HepG2 (cell line): Measurements from ENCODE around the gene CPLX3. TPM values are rescaled to one million over a fixed set of nuclear protein-coding genes. Genes with fewer than 3 reads are reported as not detected.
"Not testable (repeated sequence)": the region's sequence is repeated elsewhere in the genome, so short reads cannot be mapped to it uniquely, and the experiment has no call there.

Experiments
- ATAC-seq: fragments of 200-7000 bp; cut with Tn5 transposase; 3 replicates; pipeline ENCODE4 v1.9.1; 2020; ENCODE audit warnings: mild to moderate bottlenecking, moderate library complexity
- BruUV-seq: library from RNA; stranded (reverse); fragments of 400-500 nt; replicated peaks from 2 replicates; lab custom pipeline; 2021; lab: Mats Ljungman, UMichigan
- CTCF ChIA-PET: fragments of 300-600 bp; formaldehyde crosslinking; extraction: SDS; loops from one replicate; lab custom pipeline; 2021; ENCODE audit warnings: low total read pairs, inconsistent platforms, low intra/inter-chr PET ratio; lab: Yijun Ruan, JAX
- POLR2A ChIA-PET: fragments of 350-600 bp; sonication (Branson Sonifier 250); formaldehyde crosslinking; loops from one replicate; lab custom pipeline; 2020; ENCODE audit warnings: antibody characterized with exemption, inconsistent platforms; lab: Yijun Ruan, JAX
- DNase-seq: peaks from one replicate; pipeline ENCODE4 v3.0.0-alpha.2; 2015; ENCODE audit warnings: low spot score
- FAIRE-seq: peaks from 3 replicates; lab custom pipeline; 2011; peaks lifted over from hg19 to GRCh38; lab: Jason Lieb, UNC
- H2AFZ ChIP-seq: one replicate; pipeline ENCODE4 v1.6.1; 2011; ENCODE audit warnings: low read length, inconsistent platforms
- H3K27ac ChIP-seq: fragments of 300-600 bp; 3 replicates; pipeline ENCODE4 v1.8.0; 2011; ENCODE audit warnings: mixed run types, mild to moderate bottlenecking, mixed read lengths, low read length, inconsistent platforms; ENCODE audit not compliant: insufficient read depth; ENCODE audit errors: extremely low read length
- H3K27me3 ChIP-seq, 2 experiments: fragments of 200-600 bp in 1 of 2; 2 replicates in 1 of 2; 3 replicates in 1 of 2; pipeline versions ENCODE4 v1.6.0 to v1.8.0; 2011; ENCODE audit warnings: low read length in 2 of 2, mild to moderate bottlenecking in 2 of 2, moderate library complexity in 2 of 2, inconsistent platforms in 1 of 2; ENCODE audit not compliant: insufficient read depth in 2 of 2, control insufficient read depth in 1 of 2
- H3K36me3 ChIP-seq, 2 experiments: fragments of 200-600 bp in 1 of 2; replicated peaks in 1 of 2; 2 replicates in 1 of 2; 3 replicates in 1 of 2; pipeline versions ENCODE4 v1.5.1 to v1.8.0; 2011; ENCODE audit warnings: low read length in 2 of 2, inconsistent platforms in 1 of 2; ENCODE audit not compliant: insufficient read depth in 2 of 2, control insufficient read depth in 1 of 2
- H3K4me1 ChIP-seq: 2 replicates; pipeline ENCODE4 v1.5.1; 2012; ENCODE audit warnings: low read length, inconsistent platforms; ENCODE audit not compliant: insufficient read depth
- H3K4me2 ChIP-seq: 2 replicates; pipeline ENCODE4 v1.6.0; 2011; ENCODE audit warnings: low read depth, low read length, inconsistent platforms
- H3K4me3 ChIP-seq, 3 experiments: fragments of 200-600 bp in 1 of 3; sonication (generic), shearing (Covaris generic) in 1 of 3; replicated peaks in 1 of 3; 2 replicates each; pipeline ENCODE4 v1.5.1; 2011 to 2016; ENCODE audit warnings: low read length in 3 of 3, inconsistent platforms in 2 of 3, low read depth in 2 of 3, mild to moderate bottlenecking in 2 of 3, control low read depth in 1 of 3, mixed read lengths in 1 of 3; ENCODE audit not compliant: insufficient read depth in 1 of 3
- H3K79me2 ChIP-seq: one replicate; pipeline ENCODE4 v1.6.1; 2011; ENCODE audit warnings: low read length, inconsistent platforms; ENCODE audit not compliant: insufficient read depth
- H3K9ac ChIP-seq: 2 replicates; pipeline ENCODE4 v1.6.0; 2011; ENCODE audit warnings: mild to moderate bottlenecking, low read depth, low read length, inconsistent platforms; ENCODE audit not compliant: insufficient read depth
- H3K9me3 ChIP-seq: 2 replicates; pipeline ENCODE4 v1.5.1; 2012; ENCODE audit warnings: mild to moderate bottlenecking, low read length
- H4K20me1 ChIP-seq: 2 replicates; pipeline ENCODE4 v1.6.0; 2011; ENCODE audit warnings: inconsistent platforms, mild to moderate bottlenecking, low read length, moderate library complexity; ENCODE audit not compliant: insufficient read depth
- JUNB ChIP-seq: sonication (generic); formaldehyde crosslinking; IDR thresholded peaks from 2 replicates; pipeline ENCODE4 v1.8.0; 2022; ENCODE audit warnings: missing genetic modification reagents, mild to moderate bottlenecking, borderline replicate concordance
- TFE3 ChIP-seq: IDR thresholded peaks from 2 replicates; pipeline ENCODE4 v1.6.1; 2016
- ZEB1 ChIP-seq: IDR thresholded peaks from 2 replicates; pipeline ENCODE4 v1.6.1; 2012; ENCODE audit warnings: mild to moderate bottlenecking, low read depth, inconsistent platforms; ENCODE audit not compliant: insufficient replicate concordance
- ZFYVE20 ChIP-seq: sonication (generic); formaldehyde crosslinking; IDR thresholded peaks from 2 replicates; pipeline ENCODE4 v1.8.0; 2023; ENCODE audit warnings: low read depth, mild to moderate bottlenecking, moderate library complexity, missing genetic modification reagents, borderline replicate concordance
- ZNF124 ChIP-seq: sonication (generic); formaldehyde crosslinking; IDR thresholded peaks from 2 replicates; pipeline ENCODE4 v1.4.0; 2020; ENCODE audit warnings: missing genetic modification reagents
- ZNF230 ChIP-seq: sonication (generic); formaldehyde crosslinking; IDR thresholded peaks from 2 replicates; pipeline ENCODE4 v1.4.0; 2020; ENCODE audit warnings: mild to moderate bottlenecking, missing genetic modification reagents
- WGBS: methylation state at CpG from one replicate; pipeline ENCODE4 v1.1.6; 2017; ENCODE audit warnings: low lambda C conversion rate; 5-methylcytosine and 5-hydroxymethylcytosine counted together
- in situ Hi-C: cut with HindIII; loops from 2 replicates; pipeline ENCODE4 v1.10.0; 2017; ENCODE audit warnings: low pct_unique_long_range_greater_than_20kb; ENCODE audit not compliant: extremely low pct_ligation_motif_present
- intact Hi-C: fragments of 100-400 bp; cut with micrococcal nuclease; formaldehyde crosslinking; loops from one replicate; pipeline ENCODE4 v1.10.0; 2022; ENCODE audit not compliant: unreplicated experiment
- polyA plus RNA-seq, 8 experiments: library from polyadenylated mRNA; depleted of rRNA in 3 of 8; stranded (reverse) in 7 of 8; unstranded in 1 of 8; fragments of >200 nt; fragmentation: Illumina TruSeq in 4 of 8; extraction: Trizol in 4 of 8; gene quantifications; 2 replicates each; pipeline versions ENCODE4 v1.2.1 to v1.2.3, GENCODE V29; 2011 to 2016; ENCODE audit warnings: low read depth in 4 of 8, missing spikeins in 1 of 8, mixed read lengths in 1 of 8; ENCODE audit not compliant: insufficient read depth in 1 of 8
- total RNA-seq, 5 experiments: library from RNA; depleted of rRNA; stranded (reverse); fragments of >200 nt; fragmentation: Illumina TruSeq; extraction: Trizol; gene quantifications; 2 replicates each; pipeline ENCODE4 v1.2.3, GENCODE V29; 2016; ENCODE audit warnings: low read depth in 1 of 5
- TF ChIP-seq, protein P1 (sequence below): sonication (generic); formaldehyde crosslinking; IDR thresholded peaks from 2 replicates; pipeline ENCODE4 v1.4.0; 2020; ENCODE audit warnings: mild to moderate bottlenecking, low read depth, missing genetic modification reagents
- TF ChIP-seq, protein P2 (sequence below): sonication (generic); formaldehyde crosslinking; IDR thresholded peaks from 2 replicates; pipeline ENCODE4 v1.5.1; 2020; ENCODE audit warnings: mild to moderate bottlenecking, missing genetic modification reagents, moderate library complexity

The CPLX3 gene
- total and polyA plus RNA-seq, 2 of the 13 experiments (the other 11 are each of a cell fraction or from before 2014, with no cell fraction given) = not detected

DNA sequence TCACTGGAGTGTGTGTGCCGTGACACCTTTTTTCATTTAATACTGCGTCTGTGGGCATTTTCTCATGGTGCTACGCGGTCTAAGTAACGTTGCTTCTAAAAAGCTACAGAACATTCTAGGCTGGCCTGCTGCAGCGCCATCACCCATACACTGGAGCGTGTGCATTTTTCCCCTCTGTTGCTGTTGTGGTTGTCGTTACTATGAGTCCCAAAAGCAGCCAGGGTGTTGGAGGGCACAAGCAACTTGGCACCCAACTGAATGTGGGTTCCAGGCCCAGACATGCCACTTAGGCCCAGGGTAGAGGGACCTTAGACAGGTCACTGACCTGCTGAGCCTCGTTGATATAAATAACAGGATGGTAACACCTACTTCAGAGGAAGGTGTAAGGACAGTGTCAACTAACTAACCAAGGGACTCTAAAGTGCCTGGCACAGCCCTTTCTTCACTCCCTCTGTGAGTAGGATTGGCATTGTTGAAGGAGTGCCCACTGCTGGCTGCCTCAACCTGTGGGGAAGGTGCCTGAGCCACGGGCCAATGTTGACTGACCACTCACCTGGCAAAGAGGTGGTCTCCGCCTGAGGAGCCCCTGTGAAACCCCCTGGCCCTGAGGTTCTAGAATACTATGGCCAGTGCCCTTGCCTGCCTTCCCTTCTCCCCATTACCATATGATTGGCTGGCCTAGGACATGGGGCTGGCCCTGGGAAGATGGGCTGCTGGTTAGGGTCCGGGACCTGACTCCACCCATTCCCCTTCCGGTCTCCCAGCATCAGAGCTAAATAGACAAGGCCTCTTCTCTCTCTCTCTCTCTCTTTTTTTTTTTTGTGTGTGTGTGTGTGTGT is 41.0 kb upstream of the CPLX3 start:
- Histone ChIP-seq H3K9me3 (no peaks in the 10 kb centered on the region), H3K4me3 (no peak overlapping the region), H3K36me3 (peaks cover 6 to 25% of the 10 kb centered on the region in 2 experiments; a peak in 4 of 5 replicates), H3K4me1 (peaks cover 64% of the 10 kb centered on the region), H4K20me1 (peaks cover 24% of the 10 kb centered on the region), H3K27me3 (no peaks in the 10 kb centered on the region), H2AFZ (no peak overlapping the region), H3K27ac (no peak overlapping the region), H3K9ac (no peak overlapping the region), H3K4me2 (no peak overlapping the region), H3K79me2 (peaks cover 59% of the 10 kb centered on the region)
- ChIA-PET POLR2A (interaction anchor here (1.6 kb wide), 1 partner anchor 154 kb away, joined by 4 read pairs; no protein-coding TSS in a partner anchor), CTCF (no interaction called here)
- in situ Hi-C loops = loop anchor here (10.0 kb wide), 1 partner anchor 241 kb away; the partner anchor contains the start of gene ARID3B
- intact Hi-C loops = no loop called here
- DNase-seq = no peak
- FAIRE-seq = no peak
- no peak for TF ChIP-seq ZNF124 (CRISPR knock-in tag)
- TF ChIP-seq ZNF230 = no peak
- no peak for TF ChIP-seq JUNB (CRISPR knock-in tag)
- no peak for TF ChIP-seq ZEB1
- TF ChIP-seq ZFYVE20 = no peak
- TF ChIP-seq, protein P1, sequence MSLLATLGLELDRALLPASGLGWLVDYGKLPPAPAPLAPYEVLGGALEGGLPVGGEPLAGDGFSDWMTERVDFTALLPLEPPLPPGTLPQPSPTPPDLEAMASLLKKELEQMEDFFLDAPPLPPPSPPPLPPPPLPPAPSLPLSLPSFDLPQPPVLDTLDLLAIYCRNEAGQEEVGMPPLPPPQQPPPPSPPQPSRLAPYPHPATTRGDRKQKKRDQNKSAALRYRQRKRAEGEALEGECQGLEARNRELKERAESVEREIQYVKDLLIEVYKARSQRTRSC (CRISPR knock-in tag) = no peak
- TF ChIP-seq TFE3 (CRISPR knock-in tag) = no peak
- TF ChIP-seq, protein P2, sequence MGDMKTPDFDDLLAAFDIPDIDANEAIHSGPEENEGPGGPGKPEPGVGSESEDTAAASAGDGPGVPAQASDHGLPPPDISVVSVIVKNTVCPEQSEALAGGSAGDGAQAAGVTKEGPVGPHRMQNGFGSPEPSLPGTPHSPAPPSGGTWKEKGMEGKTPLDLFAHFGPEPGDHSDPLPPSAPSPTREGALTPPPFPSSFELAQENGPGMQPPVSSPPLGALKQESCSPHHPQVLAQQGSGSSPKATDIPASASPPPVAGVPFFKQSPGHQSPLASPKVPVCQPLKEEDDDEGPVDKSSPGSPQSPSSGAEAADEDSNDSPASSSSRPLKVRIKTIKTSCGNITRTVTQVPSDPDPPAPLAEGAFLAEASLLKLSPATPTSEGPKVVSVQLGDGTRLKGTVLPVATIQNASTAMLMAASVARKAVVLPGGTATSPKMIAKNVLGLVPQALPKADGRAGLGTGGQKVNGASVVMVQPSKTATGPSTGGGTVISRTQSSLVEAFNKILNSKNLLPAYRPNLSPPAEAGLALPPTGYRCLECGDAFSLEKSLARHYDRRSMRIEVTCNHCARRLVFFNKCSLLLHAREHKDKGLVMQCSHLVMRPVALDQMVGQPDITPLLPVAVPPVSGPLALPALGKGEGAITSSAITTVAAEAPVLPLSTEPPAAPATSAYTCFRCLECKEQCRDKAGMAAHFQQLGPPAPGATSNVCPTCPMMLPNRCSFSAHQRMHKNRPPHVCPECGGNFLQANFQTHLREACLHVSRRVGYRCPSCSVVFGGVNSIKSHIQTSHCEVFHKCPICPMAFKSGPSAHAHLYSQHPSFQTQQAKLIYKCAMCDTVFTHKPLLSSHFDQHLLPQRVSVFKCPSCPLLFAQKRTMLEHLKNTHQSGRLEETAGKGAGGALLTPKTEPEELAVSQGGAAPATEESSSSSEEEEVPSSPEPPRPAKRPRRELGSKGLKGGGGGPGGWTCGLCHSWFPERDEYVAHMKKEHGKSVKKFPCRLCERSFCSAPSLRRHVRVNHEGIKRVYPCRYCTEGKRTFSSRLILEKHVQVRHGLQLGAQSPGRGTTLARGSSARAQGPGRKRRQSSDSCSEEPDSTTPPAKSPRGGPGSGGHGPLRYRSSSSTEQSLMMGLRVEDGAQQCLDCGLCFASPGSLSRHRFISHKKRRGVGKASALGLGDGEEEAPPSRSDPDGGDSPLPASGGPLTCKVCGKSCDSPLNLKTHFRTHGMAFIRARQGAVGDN (CRISPR knock-in tag) = 0 out of 2 replicates have a peak, but pooled peaks have one; percentile 10
- ATAC-seq = no peak
- 90% methylated on average over 11 of the region's 13 CpGs for WGBS
- BruUV-seq = no TSS peak

DNA sequence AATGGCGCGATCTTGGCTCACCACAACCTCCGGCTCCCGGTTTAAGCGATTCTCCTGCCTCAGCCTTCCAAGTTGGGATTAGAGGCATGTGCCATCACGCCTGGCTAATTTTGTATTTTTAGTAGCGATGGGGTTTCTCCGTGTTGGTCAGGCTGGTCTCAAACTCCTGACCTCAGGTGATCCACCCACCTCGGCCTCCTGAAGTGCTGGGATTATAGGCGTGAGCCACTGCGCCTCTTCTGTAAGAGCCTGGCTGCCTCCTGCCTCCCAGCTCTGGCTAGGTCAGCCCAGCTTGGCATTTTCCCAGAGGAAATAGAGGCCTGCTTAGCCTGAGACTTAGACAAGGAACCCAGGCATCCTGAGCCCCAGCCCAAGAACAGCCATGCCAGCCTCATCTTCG is 40.3 kb upstream of the CPLX3 start:
- H3K27me3 ChIP-seq, FAIRE-seq, BruUV-seq, POLR2A ChIA-PET, intact Hi-C loops, H3K27ac ChIP-seq, H3K9me3 ChIP-seq, CTCF ChIA-PET, H3K4me2 ChIP-seq, H3K9ac ChIP-seq, H2AFZ ChIP-seq, DNase-seq, H3K4me3 ChIP-seq, ATAC-seq: not testable (repeated sequence)
- H3K79me2 ChIP-seq = peaks cover 59% of the 10 kb centered on the region
- H3K36me3 ChIP-seq = peaks cover 7 to 28% of the 10 kb centered on the region in 2 experiments; a peak in 4 of 5 replicates
- peaks cover 24% of the 10 kb centered on the region for H4K20me1 ChIP-seq
- WGBS = over 99% methylated on average over 12 of the region's 12 CpGs
- peaks cover 58% of the 10 kb centered on the region for H3K4me1 ChIP-seq
- in situ Hi-C loops = loop anchor here (10.0 kb wide), 1 partner anchor 241 kb away; the partner anchor contains the start of gene ARID3B
